Lower leg skin (tissue), 3 donors: ENCODE measurements around the gene POC1A.

Experiments
- POLR2A ChIP-seq, 2 donors: fragments of 450-650 bp; IDR thresholded peaks; one replicate each; pipeline ENCODE4 v1.6.1; 2016 to 2017; ENCODE audit warnings: antibody characterized with exemption in 2 of 2, mild to moderate bottlenecking in 1 of 2, moderate library complexity in 1 of 2
- TF ChIP-seq, protein P1 (sequence below), 3 donors: fragments of 450-650 bp; IDR thresholded peaks; one replicate each; pipeline ENCODE4 v1.5.1; 2016; ENCODE audit warnings: antibody characterized with exemption in 3 of 3, mild to moderate bottlenecking in 3 of 3, moderate library complexity in 2 of 3

- TF ChIP-seq, protein P1, sequence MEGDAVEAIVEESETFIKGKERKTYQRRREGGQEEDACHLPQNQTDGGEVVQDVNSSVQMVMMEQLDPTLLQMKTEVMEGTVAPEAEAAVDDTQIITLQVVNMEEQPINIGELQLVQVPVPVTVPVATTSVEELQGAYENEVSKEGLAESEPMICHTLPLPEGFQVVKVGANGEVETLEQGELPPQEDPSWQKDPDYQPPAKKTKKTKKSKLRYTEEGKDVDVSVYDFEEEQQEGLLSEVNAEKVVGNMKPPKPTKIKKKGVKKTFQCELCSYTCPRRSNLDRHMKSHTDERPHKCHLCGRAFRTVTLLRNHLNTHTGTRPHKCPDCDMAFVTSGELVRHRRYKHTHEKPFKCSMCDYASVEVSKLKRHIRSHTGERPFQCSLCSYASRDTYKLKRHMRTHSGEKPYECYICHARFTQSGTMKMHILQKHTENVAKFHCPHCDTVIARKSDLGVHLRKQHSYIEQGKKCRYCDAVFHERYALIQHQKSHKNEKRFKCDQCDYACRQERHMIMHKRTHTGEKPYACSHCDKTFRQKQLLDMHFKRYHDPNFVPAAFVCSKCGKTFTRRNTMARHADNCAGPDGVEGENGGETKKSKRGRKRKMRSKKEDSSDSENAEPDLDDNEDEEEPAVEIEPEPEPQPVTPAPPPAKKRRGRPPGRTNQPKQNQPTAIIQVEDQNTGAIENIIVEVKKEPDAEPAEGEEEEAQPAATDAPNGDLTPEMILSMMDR (IDR thresholded peaks at IDR 0.05) = no peak
- TF ChIP-seq POLR2A (IDR thresholded peaks at IDR 0.05) = no peak
Measured at GRCh38 chr3:52120556-52121463, 33.4 kb downstream of the POC1A start.
